HCT116 (cell line): ENCODE data around the gene RASAL2. TPM values are rescaled to one million over a fixed set of nuclear protein-coding genes. Genes with fewer than 3 reads are reported as not detected.

Experiments
- ATAC-seq: fragments of 200-7000 bp; cut with Tn5 transposase; 2 replicates; pipeline ENCODE4 v1.9.1; 2020; ENCODE audit warnings: mild to moderate bottlenecking, moderate library complexity
- BruUV-seq: library from RNA; stranded (reverse); fragments of 400-500 nt; replicated peaks from 2 replicates; lab custom pipeline; 2021; lab: Mats Ljungman, UMichigan
- CTCF ChIA-PET: fragments of 300-600 bp; sonication (Branson Sonifier 250); formaldehyde crosslinking; loops from one replicate; lab custom pipeline; 2021; ENCODE audit warnings: antibody characterized with exemption; lab: Charles Lee
- POLR2A ChIA-PET: fragments of 300-600, 350-600 bp; sonication (Branson Sonifier 250); formaldehyde crosslinking; loops from one replicate; lab custom pipeline; 2021; ENCODE audit warnings: antibody characterized with exemption; lab: Charles Lee
- RAD21 ChIA-PET, 2 experiments: fragments of 300-600 bp; sonication (Branson Sonifier 250); formaldehyde crosslinking; loops; one replicate each; lab custom pipeline; 2023; ENCODE audit warnings: low total read pairs in 2 of 2; ENCODE audit not compliant: uncharacterized antibody in 2 of 2, unreplicated experiment in 2 of 2, low non-redundant PET in 1 of 2; lab: Charles Lee
- DNase-seq: peaks from one replicate; pipeline ENCODE4 v3.0.0-alpha.2; 2010; ENCODE audit warnings: low read depth, low spot score
- H2AFZ ChIP-seq: fragments of 200-600 bp; shearing (Covaris generic), sonication (generic); 2 replicates; pipeline ENCODE4 v1.6.1; 2017; ENCODE audit warnings: low read depth, mixed run types, mixed read lengths, antibody characterized with exemption, low read length; ENCODE audit not compliant: poor library complexity, severe bottlenecking
- H3K27ac ChIP-seq: 2 replicates; pipeline ENCODE4 v1.5.1; 2012; ENCODE audit warnings: low read depth, low read length
- H3K27me3 ChIP-seq: fragments of 200-600 bp; sonication (generic); 2 replicates; pipeline ENCODE4 v1.6.1; 2016; ENCODE audit warnings: mixed run types, low read length, mixed read lengths; ENCODE audit not compliant: insufficient read depth
- H3K36me3 ChIP-seq, 2 experiments: fragments of 200-500 bp in 1 of 2; fragments of 200-600 bp in 1 of 2; sonication (Bioruptor generic) in 1 of 2; sonication (generic) in 1 of 2; 2 replicates each; pipeline versions ENCODE4 v1.5.1 to v1.6.1; 2014 to 2016; ENCODE audit warnings: low read length in 2 of 2, inconsistent platforms in 1 of 2, mixed read lengths in 1 of 2, mixed run types in 1 of 2; ENCODE audit not compliant: insufficient read depth in 2 of 2, control insufficient read depth in 1 of 2
- H3K4me1 ChIP-seq, 2 experiments: fragments of 200-600 bp in 1 of 2; sonication (generic) in 1 of 2; 2 replicates each; pipeline versions ENCODE4 v1.5.1 to v1.6.1; 2012 to 2017; ENCODE audit warnings: low read length in 2 of 2, inconsistent platforms in 1 of 2, mild to moderate bottlenecking in 1 of 2, mixed read lengths in 1 of 2, mixed run types in 1 of 2, moderate library complexity in 1 of 2; ENCODE audit not compliant: insufficient read depth in 2 of 2, control insufficient read depth in 1 of 2
- H3K4me2 ChIP-seq: fragments of 200-600 bp; sonication (generic); 2 replicates; pipeline ENCODE4 v1.6.1; 2017; ENCODE audit warnings: mixed run types, low read length, mixed read lengths
- H3K4me3 ChIP-seq, 2 experiments: fragments of 200-600 bp in 1 of 2; sonication (generic) in 1 of 2; replicated peaks in 1 of 2; 2 replicates each; pipeline ENCODE4 v1.5.1; 2011 to 2016; ENCODE audit warnings: low read length in 2 of 2, control low read depth in 1 of 2, low read depth in 1 of 2, mild to moderate bottlenecking in 1 of 2, mixed read lengths in 1 of 2, mixed run types in 1 of 2
- H3K79me2 ChIP-seq: fragments of 200-600 bp; sonication (generic); 2 replicates; pipeline ENCODE4 v1.6.1; 2017; ENCODE audit warnings: mild to moderate bottlenecking, mixed run types, low read length, moderate library complexity, mixed read lengths; ENCODE audit not compliant: insufficient read depth
- H3K9ac ChIP-seq: fragments of 200-600 bp; sonication (generic); 2 replicates; pipeline ENCODE4 v1.6.1; 2016; ENCODE audit warnings: low read length, mixed read lengths
- H3K9me2 ChIP-seq: fragments of 200-600 bp; sonication (generic), shearing (Covaris generic); 2 replicates; pipeline ENCODE4 v1.6.1; 2017; ENCODE audit warnings: mixed run types, mild to moderate bottlenecking, moderate library complexity; ENCODE audit not compliant: insufficient read depth
- H3K9me3 ChIP-seq, 2 experiments: fragments of 200-500 bp in 1 of 2; fragments of 200-600 bp in 1 of 2; sonication (Bioruptor generic) in 1 of 2; sonication (generic) in 1 of 2; 2 replicates each; pipeline ENCODE4 v1.6.1; 2014 to 2017; ENCODE audit warnings: low read length in 2 of 2, mixed read lengths in 2 of 2, inconsistent platforms in 1 of 2, low read depth in 1 of 2, mild to moderate bottlenecking in 1 of 2, mixed run types in 1 of 2, moderate library complexity in 1 of 2; ENCODE audit not compliant: control insufficient read depth in 1 of 2, insufficient read depth in 1 of 2
- H4K20me1 ChIP-seq: fragments of 200-600 bp; sonication (generic), shearing (Covaris generic); 2 replicates; pipeline ENCODE4 v1.6.1; 2017; ENCODE audit warnings: mixed run types, mild to moderate bottlenecking, moderate library complexity; ENCODE audit not compliant: insufficient read depth
- CEBPB ChIP-seq: IDR thresholded peaks from 2 replicates; pipeline ENCODE4 v1.6.1; 2012; ENCODE audit warnings: low read depth
- EZH2 ChIP-seq: fragments of 200-600 bp; sonication (generic); IDR thresholded peaks from 2 replicates; pipeline ENCODE4 v1.6.1; 2017; ENCODE audit warnings: antibody characterized with exemption, mixed run types
- EZH2phosphoT487 ChIP-seq: fragments of 200-600 bp; IDR thresholded peaks from 2 replicates; pipeline ENCODE4 v1.6.1; 2018; ENCODE audit warnings: antibody characterized with exemption, borderline replicate concordance
- FOSL1 ChIP-seq: IDR thresholded peaks from 2 replicates; pipeline ENCODE4 v1.6.1; 2012; ENCODE audit warnings: low read depth
- JUND ChIP-seq: IDR thresholded peaks from 2 replicates; pipeline ENCODE4 v1.6.1; 2012
- POLR2A ChIP-seq: IDR thresholded peaks from 2 replicates; pipeline ENCODE4 v1.7.0; 2011; ENCODE audit warnings: borderline replicate concordance; ENCODE audit not compliant: insufficient read depth, insufficient read length; ENCODE audit errors: extremely low read depth
- POLR2AphosphoS5 ChIP-seq: IDR thresholded peaks from 2 replicates; pipeline ENCODE4 v1.6.1; 2011; ENCODE audit warnings: mild to moderate bottlenecking, low read depth, low read length, moderate library complexity
- RAD21 ChIP-seq: IDR thresholded peaks from 2 replicates; pipeline ENCODE4 v1.6.1; 2012; ENCODE audit warnings: low read depth, mild to moderate bottlenecking
- SIN3A ChIP-seq: IDR thresholded peaks from 2 replicates; pipeline ENCODE4 v1.6.1; 2012; ENCODE audit warnings: low read depth
- SP1 ChIP-seq: IDR thresholded peaks from 2 replicates; pipeline ENCODE4 v1.6.1; 2012; ENCODE audit warnings: low read depth
- SRF ChIP-seq: IDR thresholded peaks from 2 replicates; pipeline ENCODE4 v1.6.1; 2012; ENCODE audit warnings: low read depth
- YY1 ChIP-seq: IDR thresholded peaks from 2 replicates; pipeline ENCODE4 v1.6.1; 2011; ENCODE audit warnings: low read length, low read depth, moderate library complexity, mild to moderate bottlenecking; ENCODE audit not compliant: insufficient replicate concordance; ENCODE audit errors: extremely low read depth
- ZFX ChIP-seq: fragments of 450-650 bp; IDR thresholded peaks from 2 replicates; pipeline ENCODE4 v1.6.1; 2017
- ZNF274 ChIP-seq: fragments of 200-500 bp; sonication (Bioruptor generic); IDR thresholded peaks from 2 replicates; pipeline ENCODE4 v1.6.1; 2014; ENCODE audit warnings: mild to moderate bottlenecking, low read depth, low read length, inconsistent platforms
- intact Hi-C: fragments of 100-400 bp; cut with micrococcal nuclease; formaldehyde crosslinking; loops from 2 replicates; pipeline ENCODE4 v1.10.0; 2022
- total RNA-seq: library from RNA; stranded (reverse); gene quantifications from one replicate; pipeline ENCODE4 v1.2.1, GENCODE V29; 2021; ENCODE audit not compliant: unreplicated experiment
- TF ChIP-seq, protein P1 (sequence below), 3 experiments: fragments of 200-600 bp in 1 of 3; sonication (generic) in 1 of 3; IDR thresholded peaks in 2 of 3; conservative IDR thresholded peaks in 1 of 3; 2 replicates each; pipeline ENCODE4 v1.5.1; 2012 to 2017; ENCODE audit warnings: low read depth in 2 of 3, low read length in 2 of 3, antibody characterized with exemption in 1 of 3, borderline replicate concordance in 1 of 3, control low read depth in 1 of 3, mild to moderate bottlenecking in 1 of 3, mixed read lengths in 1 of 3, mixed run types in 1 of 3, moderate library complexity in 1 of 3; ENCODE audit not compliant: insufficient read depth in 1 of 3

The RASAL2 gene
- total RNA-seq, 1 experiment from 2014 or later: 11.7 TPM

DNA sequence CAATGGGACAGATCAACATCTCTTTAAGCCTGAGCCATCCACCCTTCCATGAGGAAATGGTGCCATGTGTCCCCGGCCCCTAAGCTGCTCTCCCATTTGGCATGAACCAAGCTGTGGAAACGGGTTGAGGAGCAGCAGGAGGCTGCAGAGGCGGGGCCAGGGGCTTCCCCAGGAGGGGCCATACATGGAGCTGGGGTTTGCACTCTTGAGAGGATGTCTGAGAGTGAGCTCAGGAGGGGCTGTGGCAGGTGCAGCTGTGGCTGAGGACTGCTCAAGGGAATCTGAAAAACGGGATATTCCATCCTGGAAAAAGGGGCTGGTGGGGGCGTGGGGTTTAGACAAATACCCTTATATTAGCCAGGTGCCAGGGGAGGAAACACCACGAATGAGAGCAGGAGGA, 409.9 kb downstream of the RASAL2 start:
- CTCF ChIA-PET: interaction anchor here (1.4 kb wide), 1 partner anchor 192 kb away, joined by 4 read pairs; no protein-coding TSS in a partner anchor
- H4K20me1 ChIP-seq: no peaks in the 10 kb centered on the region

More for the DNA sequence above, 409.9 kb downstream of the RASAL2 start:
- Histone ChIP-seq H3K9ac (no peak overlapping the region), H3K27ac (no peak overlapping the region), H2AFZ (no peak overlapping the region), H3K4me2 (no peak overlapping the region), H3K27me3 (no peaks in the 10 kb centered on the region), H3K4me1 (peaks cover 0 to 6% of the 10 kb centered on the region in 2 experiments; a peak in 1 of 4 replicates), H3K9me2 (no peaks in the 10 kb centered on the region), H3K79me2 (no peaks in the 10 kb centered on the region), H3K4me3 (no peak overlapping the region), H3K9me3 (no peaks in the 10 kb centered on the region), H3K36me3 (no peaks in the 10 kb centered on the region)
- BruUV-seq: no TSS peak
- intact Hi-C loops: no loop called here
- TF ChIP-seq, protein P1, sequence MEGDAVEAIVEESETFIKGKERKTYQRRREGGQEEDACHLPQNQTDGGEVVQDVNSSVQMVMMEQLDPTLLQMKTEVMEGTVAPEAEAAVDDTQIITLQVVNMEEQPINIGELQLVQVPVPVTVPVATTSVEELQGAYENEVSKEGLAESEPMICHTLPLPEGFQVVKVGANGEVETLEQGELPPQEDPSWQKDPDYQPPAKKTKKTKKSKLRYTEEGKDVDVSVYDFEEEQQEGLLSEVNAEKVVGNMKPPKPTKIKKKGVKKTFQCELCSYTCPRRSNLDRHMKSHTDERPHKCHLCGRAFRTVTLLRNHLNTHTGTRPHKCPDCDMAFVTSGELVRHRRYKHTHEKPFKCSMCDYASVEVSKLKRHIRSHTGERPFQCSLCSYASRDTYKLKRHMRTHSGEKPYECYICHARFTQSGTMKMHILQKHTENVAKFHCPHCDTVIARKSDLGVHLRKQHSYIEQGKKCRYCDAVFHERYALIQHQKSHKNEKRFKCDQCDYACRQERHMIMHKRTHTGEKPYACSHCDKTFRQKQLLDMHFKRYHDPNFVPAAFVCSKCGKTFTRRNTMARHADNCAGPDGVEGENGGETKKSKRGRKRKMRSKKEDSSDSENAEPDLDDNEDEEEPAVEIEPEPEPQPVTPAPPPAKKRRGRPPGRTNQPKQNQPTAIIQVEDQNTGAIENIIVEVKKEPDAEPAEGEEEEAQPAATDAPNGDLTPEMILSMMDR (IDR thresholded peaks at IDR 0.05 in 2 of 3, conservative IDR thresholded peaks at IDR 0.05 in 1 of 3; ENCODE audit: borderline replicate concordance in 1 of 3, insufficient read depth in 1 of 3, low read depth in 2 of 3, low read length in 2 of 3): no peak
- TF ChIP-seq ZNF274: no peak
- TF ChIP-seq CEBPB: no peak
- no peak for TF ChIP-seq SP1
- no peak for TF ChIP-seq RAD21
- TF ChIP-seq SIN3A: no peak
- no peak for TF ChIP-seq POLR2A
- no peak for TF ChIP-seq YY1
- no peak for TF ChIP-seq FOSL1
- no peak for TF ChIP-seq POLR2AphosphoS5
- no peak for TF ChIP-seq EZH2phosphoT487
- TF ChIP-seq EZH2: no peak
- no peak for TF ChIP-seq SRF
- no peak for TF ChIP-seq ZFX
- TF ChIP-seq JUND: no peak
- ATAC-seq (no peak), DNase-seq (no peak)
- ChIA-PET RAD21 (no interaction called here), POLR2A (no interaction called here)
